Astrocyte (in vitro differentiated cells and primary cell): ENCODE measurements around the gene CCNE1. TPM values are rescaled to one million over a fixed set of nuclear protein-coding genes. Genes with fewer than 3 reads are reported as not detected.
"Not testable (repeated sequence)": the region's sequence is repeated elsewhere in the genome, so short reads cannot be mapped to it uniquely, and the experiment has no call there.

Experiments used
- DNase-seq: peaks from one replicate; pipeline ENCODE4 v3.0.0-alpha.2; 2010; ENCODE audit warnings: low read depth
- FAIRE-seq: peaks from 2 replicates; lab custom pipeline; 2011; peaks lifted over from hg19 to GRCh38; lab: Jason Lieb, UNC
- H2AFZ ChIP-seq: 2 replicates; pipeline ENCODE4 v1.6.0; 2012; ENCODE audit warnings: low read depth, low read length, inconsistent platforms
- H3K27ac ChIP-seq: 2 replicates; pipeline ENCODE4 v1.5.1; 2011; ENCODE audit warnings: low read depth, low read length, inconsistent platforms
- H3K27me3 ChIP-seq: 2 replicates; pipeline ENCODE4 v1.6.0; 2011; ENCODE audit warnings: low read length, inconsistent platforms; ENCODE audit not compliant: insufficient read depth
- H3K36me3 ChIP-seq: 2 replicates; pipeline ENCODE4 v1.5.1; 2011; ENCODE audit warnings: low read length, inconsistent platforms; ENCODE audit not compliant: insufficient read depth
- H3K4me1 ChIP-seq: 2 replicates; pipeline ENCODE4 v1.5.1; 2011; ENCODE audit warnings: low read length, inconsistent platforms; ENCODE audit not compliant: insufficient read depth
- H3K4me2 ChIP-seq: 2 replicates; pipeline ENCODE4 v1.6.0; 2012; ENCODE audit warnings: low read length, inconsistent platforms
- H3K4me3 ChIP-seq: 2 replicates; pipeline ENCODE4 v1.5.1; 2011; ENCODE audit warnings: low read depth, mild to moderate bottlenecking, low read length, inconsistent platforms; ENCODE audit not compliant: insufficient read depth
- H3K79me2 ChIP-seq: 2 replicates; pipeline ENCODE4 v1.6.0; 2012; ENCODE audit warnings: mild to moderate bottlenecking, low read length, inconsistent platforms; ENCODE audit not compliant: insufficient read depth
- H3K9ac ChIP-seq: 2 replicates; pipeline ENCODE4 v1.6.0; 2012; ENCODE audit warnings: mild to moderate bottlenecking, low read length, inconsistent platforms
- H3K9me3 ChIP-seq: 2 replicates; pipeline ENCODE4 v1.5.1; 2012; ENCODE audit warnings: low read depth, mild to moderate bottlenecking, low read length, inconsistent platforms; ENCODE audit not compliant: insufficient read depth
- H4K20me1 ChIP-seq: 2 replicates; pipeline ENCODE4 v1.6.0; 2012; ENCODE audit warnings: low read length, inconsistent platforms; ENCODE audit not compliant: insufficient read depth
- H3K27ac Mint-ChIP-seq: one replicate; pipeline ENCODE4 v1.8.0; 2021; ENCODE audit warnings: mild to moderate bottlenecking, mixed read lengths; ENCODE audit not compliant: unreplicated experiment
- H3K27me3 Mint-ChIP-seq: one replicate; pipeline ENCODE4 v1.8.0; 2021; ENCODE audit warnings: low read depth, mixed read lengths; ENCODE audit not compliant: unreplicated experiment
- H3K36me3 Mint-ChIP-seq: one replicate; pipeline ENCODE4 v1.8.0; 2021; ENCODE audit warnings: low read depth, mixed read lengths; ENCODE audit not compliant: unreplicated experiment
- H3K4me1 Mint-ChIP-seq: one replicate; pipeline ENCODE4 v1.8.0; 2021; ENCODE audit warnings: low read depth, mixed read lengths; ENCODE audit not compliant: unreplicated experiment
- H3K4me3 Mint-ChIP-seq: one replicate; pipeline ENCODE4 v1.8.0; 2021; ENCODE audit warnings: mild to moderate bottlenecking, moderate library complexity, mixed read lengths; ENCODE audit not compliant: unreplicated experiment
- H3K9me3 Mint-ChIP-seq: one replicate; pipeline ENCODE4 v1.8.0; 2021; ENCODE audit warnings: mild to moderate bottlenecking, mixed read lengths; ENCODE audit not compliant: unreplicated experiment
- CTCF ChIP-seq: IDR thresholded peaks from 2 replicates; pipeline ENCODE4 v1.5.1; 2011; ENCODE audit warnings: low read depth, mild to moderate bottlenecking, inconsistent platforms, low read length, moderate library complexity; ENCODE audit not compliant: insufficient read depth
- EZH2 ChIP-seq: IDR thresholded peaks from 2 replicates; pipeline ENCODE4 v1.6.1; 2012; ENCODE audit warnings: mild to moderate bottlenecking, low read length, inconsistent platforms; ENCODE audit not compliant: insufficient read depth
- total RNA-seq: library from RNA; stranded (reverse); gene quantifications from 2 replicates; pipeline ENCODE4 v1.2.1, GENCODE V29; 2021

CCNE1 gene
- total RNA-seq, 1 donor from 2014 or later = 8.8 TPM

GRCh38 chr19:29800100-29800825 lies 11.5 kb upstream of the CCNE1 start:
- peaks cover 4% of the 10 kb centered on the region for H3K4me1 ChIP-seq
- Mint-ChIP-seq H3K9me3 (peaks cover 2% of the 10 kb centered on the region), H3K27me3 (peaks cover 11% of the 10 kb centered on the region), H3K36me3 (no peaks in the 10 kb centered on the region), H3K27ac (no peak overlapping the region), H3K4me3 (no peak overlapping the region), H3K4me1 (no peaks in the 10 kb centered on the region)
- H3K79me2 ChIP-seq = no peaks in the 10 kb centered on the region
- no peak for DNase-seq
- H4K20me1 ChIP-seq = no peaks in the 10 kb centered on the region
- H3K4me2 ChIP-seq = no peak overlapping the region
- H2AFZ ChIP-seq = no peak overlapping the region
- no peaks in the 10 kb centered on the region for H3K9me3 ChIP-seq
- no peak for TF ChIP-seq EZH2
- TF ChIP-seq CTCF = no peak
- FAIRE-seq = no peak
- no peaks in the 10 kb centered on the region for H3K36me3 ChIP-seq
- H3K27ac ChIP-seq = no peak overlapping the region
- no peak overlapping the region for H3K4me3 ChIP-seq
- peaks cover 3% of the 10 kb centered on the region for H3K27me3 ChIP-seq
- no peak overlapping the region for H3K9ac ChIP-seq

- not testable (repeated sequence) for H3K27me3 Mint-ChIP-seq, H2AFZ ChIP-seq, H3K9ac ChIP-seq, DNase-seq, H3K4me3 Mint-ChIP-seq, H3K79me2 ChIP-seq, H3K27ac Mint-ChIP-seq, H3K4me1 ChIP-seq, H3K9me3 Mint-ChIP-seq, H3K27me3 ChIP-seq, H3K9me3 ChIP-seq, H3K36me3 Mint-ChIP-seq, FAIRE-seq, H3K4me1 Mint-ChIP-seq, H3K27ac ChIP-seq, H4K20me1 ChIP-seq, H3K4me2 ChIP-seq, H3K36me3 ChIP-seq, H3K4me3 ChIP-seq
Measured at GRCh38 chr19:29803951-29804350, 7.8 kb upstream of the CCNE1 start.

- peaks cover 4% of the 10 kb centered on the region for H3K27me3 Mint-ChIP-seq
- H3K4me3 Mint-ChIP-seq = no peak overlapping the region
- FAIRE-seq (no peak), DNase-seq (no peak)
- Histone ChIP-seq H3K79me2 (no peaks in the 10 kb centered on the region), H3K27me3 (no peaks in the 10 kb centered on the region), H3K4me3 (no peak overlapping the region), H3K4me2 (no peak overlapping the region), H2AFZ (no peak overlapping the region), H3K4me1 (no peaks in the 10 kb centered on the region), H3K36me3 (no peaks in the 10 kb centered on the region), H3K9me3 (no peaks in the 10 kb centered on the region), H4K20me1 (no peaks in the 10 kb centered on the region), H3K27ac (no peak overlapping the region), H3K9ac (no peak overlapping the region)
- H3K4me1 Mint-ChIP-seq = no peaks in the 10 kb centered on the region
- peaks cover 2% of the 10 kb centered on the region for H3K9me3 Mint-ChIP-seq
- H3K27ac Mint-ChIP-seq = no peak overlapping the region
- TF ChIP-seq EZH2 (no peak), CTCF (no peak)
- H3K36me3 Mint-ChIP-seq = no peaks in the 10 kb centered on the region
Measured at GRCh38 chr19:29804493-29804892, 7.3 kb upstream of the CCNE1 start.
